GM12801 (cell line): ENCODE results near the gene SEZ6L.

ENCODE experiments used
- CTCF ChIP-seq: IDR thresholded peaks from one replicate; pipeline ENCODE4 v1.5.1; 2011; ENCODE audit warnings: control low read depth; ENCODE audit not compliant: insufficient read length; ENCODE audit errors: extremely low read depth

SEZ6L gene

GRCh38 chr22:26134654-26135330 is 34.5 kb upstream of the SEZ6L start:
- no peak for TF ChIP-seq CTCF

GRCh38 chr22:26135806-26136205 is 33.5 kb upstream of the SEZ6L start:
- no peak for TF ChIP-seq CTCF

GRCh38 chr22:26139310-26139709 is 30.0 kb upstream of the SEZ6L start:
- no peak for TF ChIP-seq CTCF

GRCh38 chr22:26141831-26142230 is 27.4 kb upstream of the SEZ6L start:
- TF ChIP-seq CTCF, result no peak

DNA sequence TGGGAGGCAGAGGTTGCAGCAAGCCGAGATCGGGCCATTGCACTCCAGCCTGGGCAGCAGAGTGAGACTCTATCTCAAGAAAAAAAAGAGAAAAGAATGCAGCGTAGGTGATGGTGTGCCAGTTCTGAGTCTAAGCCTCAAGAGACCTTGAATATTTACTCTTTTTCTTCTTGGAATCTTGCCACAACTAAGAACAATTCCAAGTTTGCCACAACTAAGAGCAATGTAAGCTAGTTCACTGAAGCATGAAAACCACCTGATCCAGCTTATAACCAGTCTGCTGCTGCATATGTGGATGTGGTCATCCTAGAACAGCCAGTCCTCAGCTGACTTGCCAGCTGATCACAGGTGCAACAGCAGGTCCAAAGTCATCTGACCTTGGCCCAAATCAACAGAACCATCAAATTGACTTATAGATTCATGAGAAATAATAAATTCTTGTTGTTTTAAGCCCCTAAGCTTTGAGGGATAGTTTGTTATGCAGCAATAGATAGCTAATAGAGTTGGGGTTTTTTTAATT is 25.4 kb upstream of the SEZ6L start:
- TF ChIP-seq CTCF, result no peak

- no peak for TF ChIP-seq CTCF
Measured at GRCh38 chr22:26159886-26160285, 9.4 kb upstream of the SEZ6L start.

DNA sequence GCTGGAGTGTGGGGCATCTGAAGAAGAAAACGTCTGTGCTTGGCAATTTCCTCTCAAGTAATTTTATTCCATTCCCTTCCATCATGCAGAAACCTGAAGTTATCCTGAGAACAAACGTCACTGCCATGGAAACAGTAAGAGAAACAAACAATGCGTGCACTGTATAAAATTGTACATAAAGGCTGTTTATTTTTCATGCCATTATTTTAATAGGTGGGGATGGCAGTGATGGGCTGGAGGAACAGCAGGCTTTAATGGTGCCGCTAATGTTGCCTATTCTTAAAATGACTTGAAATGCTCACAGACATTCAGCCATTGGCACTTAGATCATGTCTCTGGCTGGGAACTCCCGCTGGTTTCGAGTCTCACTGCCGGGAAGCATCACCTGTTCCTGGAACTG is 7.5 kb upstream of the SEZ6L start:
- TF ChIP-seq CTCF, result no peak
